ENCODE measurements around the gene SLC3A2.
"Not testable (repeated sequence)": the region's sequence is repeated elsewhere in the genome, so short reads cannot be mapped to it uniquely, and the experiment has no call there.

The SLC3A2 gene

GRCh38 chr11:62852523-62853188 is 28.0 kb upstream of the SLC3A2 start:
- DNase-seq (ENCODE audit: low read depth): no peak

- no peak for DNase-seq (ENCODE audit: low read depth)
These were observed 27.3 kb upstream of the SLC3A2 start for GRCh38 chr11:62853279-62853965.

GRCh38 chr11:62854013-62854824 is 26.5 kb upstream of the SLC3A2 start:
- no peak for DNase-seq (ENCODE audit: low read depth)

- DNase-seq (ENCODE audit: low read depth): peak; percentile 30
These were observed 25.7 kb upstream of the SLC3A2 start for GRCh38 chr11:62854825-62855570.

GRCh38 chr11:62855571-62856332 is 24.9 kb upstream of the SLC3A2 start:
- DNase-seq (ENCODE audit: low read depth): peak; percentile 98

GRCh38 chr11:62856333-62856895 is 24.3 kb upstream of the SLC3A2 start:
- DNase-seq (ENCODE audit: low read depth): no peak

GRCh38 chr11:62857541-62857982 is 23.1 kb upstream of the SLC3A2 start:
- DNase-seq (ENCODE audit: low read depth): no peak

- no peak for DNase-seq (ENCODE audit: low read depth)
These were observed 22.5 kb upstream of the SLC3A2 start for GRCh38 chr11:62858201-62858600.

GRCh38 chr11:62859281-62859703 is 21.4 kb upstream of the SLC3A2 start:
- not testable (repeated sequence) for DNase-seq (ENCODE audit: low read depth)

- no peak for DNase-seq (ENCODE audit: low read depth)
These were observed 19.7 kb upstream of the SLC3A2 start for GRCh38 chr11:62860835-62861563.

- DNase-seq (ENCODE audit: low read depth): not testable (repeated sequence)
These were observed 19.0 kb upstream of the SLC3A2 start for GRCh38 chr11:62861564-62862192.

- no peak for DNase-seq (ENCODE audit: low read depth)
These were observed 16.9 kb upstream of the SLC3A2 start for GRCh38 chr11:62863687-62864335.

- DNase-seq (ENCODE audit: low read depth): no peak
These were observed 15.1 kb upstream of the SLC3A2 start for GRCh38 chr11:62865635-62866034.

- DNase-seq (ENCODE audit: low read depth): no peak
These were observed 5.8 kb upstream of the SLC3A2 start for GRCh38 chr11:62874851-62875250.

- DNase-seq (ENCODE audit: low read depth): no peak
These were observed 4.8 kb upstream of the SLC3A2 start for GRCh38 chr11:62875698-62876478.

- DNase-seq (ENCODE audit: low read depth): no peak
These were observed 4.0 kb upstream of the SLC3A2 start for GRCh38 chr11:62876712-62877111.

GRCh38 chr11:62879235-62879978 is 1.3 kb upstream of the SLC3A2 start:
- DNase-seq (ENCODE audit: low read depth): no peak
